ENCODE measurements around the gene CUL9.

Gene CUL9

GRCh38 chr6:43196337-43196736 is 14.3 kb downstream of the CUL9 start:
- DNase-seq: no peak

GRCh38 chr6:43199912-43200311 is 17.9 kb downstream of the CUL9 start:
- no peak for DNase-seq

GRCh38 chr6:43200541-43200940 is 18.5 kb downstream of the CUL9 start:
- no peak for DNase-seq

DNA sequence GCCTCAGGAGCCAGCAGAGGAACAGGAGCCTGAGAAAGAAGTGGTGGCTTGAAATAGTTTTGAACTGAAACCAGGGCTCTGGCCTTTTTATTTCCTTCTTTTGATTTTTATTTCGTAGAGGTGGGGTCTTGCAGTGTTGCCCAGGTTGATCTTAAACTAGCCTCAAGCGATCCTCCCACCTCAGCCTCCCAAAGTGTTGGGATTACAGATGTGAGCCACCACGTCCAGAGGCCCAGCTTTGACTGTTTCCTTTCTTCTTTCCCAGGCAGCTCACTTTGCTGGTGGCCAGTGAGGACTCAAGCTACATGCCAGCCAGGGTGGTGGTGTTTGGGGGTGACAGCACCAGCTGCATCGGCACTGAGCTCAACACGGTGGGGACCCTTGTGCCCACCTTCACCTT is 20.5 kb downstream of the CUL9 start:
- no peak for DNase-seq

- no peak for DNase-seq
These were observed 21.2 kb downstream of the CUL9 start for GRCh38 chr6:43203029-43203717.

GRCh38 chr6:43203718-43204095 is 21.7 kb downstream of the CUL9 start:
- DNase-seq: no peak

DNA sequence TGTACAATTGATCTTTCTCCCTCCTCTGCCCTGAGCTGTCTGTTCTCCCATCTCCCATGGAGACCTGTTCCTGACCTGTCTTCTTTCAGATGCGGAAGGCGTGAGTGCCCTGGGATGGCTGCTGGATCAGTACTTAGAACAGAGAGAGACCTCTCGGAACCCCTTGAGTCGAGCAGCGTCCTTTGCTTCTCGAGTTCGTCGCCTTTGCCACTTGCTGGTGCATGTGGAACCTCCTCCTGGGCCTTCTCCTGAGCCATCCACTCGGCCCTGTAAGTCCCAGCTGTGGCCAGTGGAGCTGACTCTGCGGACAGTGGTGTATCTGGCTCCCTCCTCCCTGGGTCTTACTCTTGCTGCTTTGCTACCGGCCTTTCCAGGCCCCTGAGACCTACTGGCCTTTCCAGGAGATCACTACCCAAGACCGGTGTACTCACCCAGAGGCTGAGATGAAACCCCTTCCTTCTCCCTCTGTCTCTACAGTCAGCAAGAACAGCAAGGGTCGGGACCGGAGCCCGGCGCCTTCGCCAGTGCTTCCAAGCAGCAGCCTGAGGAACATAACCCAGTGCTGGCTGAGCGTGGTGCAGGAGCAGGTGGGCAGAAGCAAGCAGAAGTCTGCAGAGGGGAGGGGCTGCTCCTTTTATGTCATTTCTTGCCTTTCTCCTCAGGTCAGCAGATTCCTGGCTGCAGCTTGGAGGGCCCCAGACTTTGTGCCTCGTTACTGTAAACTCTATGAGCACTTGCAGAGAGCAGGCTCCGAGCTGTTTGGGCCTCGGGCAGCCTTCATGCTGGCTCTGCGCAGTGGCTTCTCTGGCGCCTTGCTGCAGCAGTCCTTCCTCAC is 22.5 kb downstream of the CUL9 start:
- DNase-seq: no peak

GRCh38 chr6:43205849-43206248 is 23.9 kb downstream of the CUL9 start:
- no peak for DNase-seq

GRCh38 chr6:43207286-43207685 is 25.3 kb downstream of the CUL9 start:
- no peak for DNase-seq

DNA sequence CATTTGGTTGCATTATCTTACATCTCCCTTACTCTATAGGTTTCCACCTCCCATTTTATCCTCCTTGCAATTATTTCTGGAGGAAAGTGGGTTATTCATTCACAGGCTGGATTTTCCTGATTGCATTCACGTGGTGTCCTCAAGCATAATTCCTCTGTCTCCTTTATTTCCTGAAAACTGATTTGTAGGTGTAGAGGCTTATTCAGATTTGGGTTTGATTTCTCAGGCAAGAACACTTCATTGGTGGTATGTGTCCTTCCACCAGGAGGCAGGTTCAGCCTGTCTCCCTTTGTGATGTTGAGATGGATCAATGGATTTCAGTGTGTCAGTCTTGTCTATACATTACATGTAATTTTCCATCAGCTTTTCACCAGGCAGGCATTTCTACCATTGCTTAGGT is 30.0 kb downstream of the CUL9 start:
- DNase-seq: no peak

- no peak for DNase-seq
These were observed 31.4 kb downstream of the CUL9 start for GRCh38 chr6:43213431-43213830.

GRCh38 chr6:43215066-43215465 is 33.1 kb downstream of the CUL9 start:
- no peak for DNase-seq

- DNase-seq: no peak
These were observed 34.2 kb downstream of the CUL9 start for GRCh38 chr6:43216200-43216599.

DNA sequence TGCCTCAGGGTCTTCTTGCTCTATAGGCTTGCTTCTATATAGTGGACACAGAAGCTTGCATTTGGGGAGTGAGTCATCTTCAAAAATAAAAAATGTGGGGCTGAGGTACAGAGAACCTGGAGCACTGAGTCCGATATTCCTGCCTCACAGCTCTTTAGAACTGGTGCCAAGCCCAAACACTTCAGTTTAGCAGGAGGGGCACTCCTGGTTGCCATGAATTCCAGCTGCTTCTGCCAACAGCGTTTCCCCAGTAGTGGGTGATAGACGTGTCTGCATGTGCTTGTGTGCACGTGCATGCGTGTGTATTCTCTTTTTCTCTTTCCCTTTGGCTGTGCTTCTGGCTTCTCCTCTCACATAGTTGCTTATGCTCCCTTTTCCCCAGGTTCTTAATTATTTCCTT is 35.4 kb downstream of the CUL9 start:
- DNase-seq: no peak

GRCh38 chr6:43219119-43219518 is 37.1 kb downstream of the CUL9 start:
- DNase-seq: no peak

- no peak for DNase-seq
These were observed 37.8 kb downstream of the CUL9 start for GRCh38 chr6:43219814-43220213.

DNA sequence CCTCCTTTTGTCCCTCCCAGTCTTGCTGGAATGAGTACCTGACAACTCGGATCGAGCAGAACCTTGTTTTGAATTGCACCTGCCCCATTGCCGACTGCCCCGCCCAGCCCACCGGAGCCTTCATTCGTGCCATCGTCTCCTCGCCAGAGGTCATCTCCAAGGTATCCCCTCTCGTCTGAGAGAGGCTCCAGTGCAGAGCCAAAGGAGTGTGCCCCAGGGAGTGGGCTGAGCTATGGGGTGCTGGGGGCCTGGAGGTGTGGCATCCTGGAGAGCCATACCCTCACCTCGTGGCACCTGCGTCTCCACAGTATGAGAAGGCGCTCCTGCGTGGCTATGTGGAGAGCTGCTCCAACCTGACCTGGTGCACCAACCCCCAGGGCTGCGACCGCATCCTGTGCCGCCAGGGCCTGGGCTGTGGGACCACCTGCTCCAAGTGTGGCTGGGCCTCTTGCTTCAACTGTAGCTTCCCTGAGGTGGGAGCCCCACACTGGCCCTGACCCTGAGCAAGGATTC is 38.5 kb downstream of the CUL9 start:
- DNase-seq: no peak

GRCh38 chr6:43221046-43221972 is 39.3 kb downstream of the CUL9 start:
- no peak for DNase-seq

DNA sequence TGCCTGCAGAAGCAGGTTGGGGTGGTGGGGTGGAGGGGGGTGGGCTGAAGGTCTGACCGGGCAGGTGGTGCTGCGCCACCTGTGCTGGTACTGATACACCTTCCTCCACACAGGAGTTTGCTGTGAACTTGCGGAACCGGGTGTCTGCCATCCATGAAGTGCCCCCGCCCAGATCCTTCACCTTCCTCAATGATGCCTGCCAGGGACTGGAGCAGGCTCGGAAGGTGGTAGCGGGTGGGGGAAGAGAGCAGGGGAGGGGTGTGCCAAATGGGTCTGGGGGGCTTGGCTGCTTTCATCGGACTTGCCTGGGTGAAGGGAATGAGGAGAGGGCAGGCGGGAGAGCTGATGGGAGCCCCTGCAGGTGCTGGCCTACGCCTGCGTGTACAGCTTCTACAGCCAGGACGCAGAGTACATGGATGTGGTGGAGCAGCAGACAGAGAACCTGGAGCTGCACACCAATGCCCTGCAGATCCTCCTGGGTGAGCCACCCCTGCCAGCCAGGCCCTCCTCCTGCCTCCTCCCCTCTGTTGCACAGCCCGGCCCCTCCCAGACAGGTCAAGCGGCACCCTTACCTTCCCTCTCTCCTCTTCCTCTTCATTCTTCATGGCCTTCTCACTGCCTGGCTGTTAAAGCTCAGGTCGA is 40.5 kb downstream of the CUL9 start:
- DNase-seq: no peak

- no peak for DNase-seq
These were observed 41.2 kb downstream of the CUL9 start for GRCh38 chr6:43223175-43223574.

DNA sequence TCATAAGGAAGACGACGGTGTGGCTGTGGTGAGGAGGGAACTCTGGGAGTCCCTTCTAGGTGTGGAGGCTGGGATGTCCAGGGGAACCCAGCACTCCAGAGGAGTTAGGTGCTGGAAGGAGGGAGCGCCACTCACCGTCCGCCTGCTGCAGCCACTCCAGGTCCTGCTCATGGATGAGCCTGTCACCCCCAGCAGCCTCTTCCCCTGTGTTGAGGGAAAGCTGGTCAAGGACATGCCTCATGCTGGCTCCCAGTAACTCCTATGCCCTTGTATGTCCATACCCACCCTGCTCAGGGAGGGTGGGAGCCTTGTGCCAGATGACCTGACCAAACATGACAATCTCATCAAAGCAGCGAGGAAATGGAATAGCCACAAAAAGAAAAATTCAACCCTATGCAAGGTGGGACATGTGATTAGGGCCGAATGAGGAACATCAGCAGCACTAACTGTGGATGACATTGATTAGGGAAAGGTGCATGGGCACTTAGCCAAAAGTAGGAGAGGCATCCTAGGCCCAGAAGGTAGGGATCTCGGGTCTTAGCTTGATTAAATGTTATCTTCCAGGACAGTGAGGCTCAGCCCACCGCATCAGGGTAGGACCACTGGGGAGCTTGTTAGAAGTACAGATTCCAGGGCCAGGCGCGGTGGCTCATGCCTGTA is 44.3 kb downstream of the CUL9 start:
- no peak for DNase-seq

All from right kidney (tissue), 1 donor.